GM12878 (cell line): ENCODE measurements around the gene INHBE. TPM values are rescaled to one million over a fixed set of nuclear protein-coding genes. Genes with fewer than 3 reads are reported as not detected.

ENCODE experiments used
- CHD1 ChIP-seq: IDR thresholded peaks from 2 replicates; pipeline ENCODE4 v1.6.1; 2012; ENCODE audit warnings: low read depth, low read length, improper control_type of control experiment
- ELK1 ChIP-seq: IDR thresholded peaks from 2 replicates; pipeline ENCODE4 v1.6.1; 2012; ENCODE audit warnings: low read depth, low read length, improper control_type of control experiment
- EZH2 ChIP-seq: IDR thresholded peaks from 2 replicates; pipeline ENCODE4 v1.6.1; 2012; ENCODE audit warnings: low read depth, mild to moderate bottlenecking, control low read depth, inconsistent platforms, low read length, borderline replicate concordance; ENCODE audit not compliant: control insufficient read depth
- FOXM1 ChIP-seq: IDR thresholded peaks from 2 replicates; pipeline ENCODE4 v1.6.1; 2012; ENCODE audit warnings: low read depth, mild to moderate bottlenecking, inconsistent platforms, low read length, moderate library complexity
- GABPA ChIP-seq: IDR thresholded peaks from 2 replicates; pipeline ENCODE4 v1.6.1; 2014; ENCODE audit warnings: antibody characterized with exemption, low read depth, mild to moderate bottlenecking, inconsistent platforms
- IRF5 ChIP-seq: fragments of 450-650 bp; IDR thresholded peaks from 2 replicates; pipeline ENCODE4 v1.6.1; 2017; ENCODE audit warnings: borderline replicate concordance
- JUND ChIP-seq: IDR thresholded peaks from 2 replicates; pipeline ENCODE4 v1.6.1; 2012; ENCODE audit warnings: low read depth, mild to moderate bottlenecking, low read length, improper control_type of control experiment, moderate library complexity
- KLF5 ChIP-seq: fragments of 450-650 bp; IDR thresholded peaks from 2 replicates; pipeline ENCODE4 v1.6.1; 2014; ENCODE audit warnings: mild to moderate bottlenecking; ENCODE audit not compliant: partially characterized antibody
- MEF2B ChIP-seq: fragments of 450-650 bp; IDR thresholded peaks from 2 replicates; pipeline ENCODE4 v1.6.1; 2018; ENCODE audit warnings: mild to moderate bottlenecking, moderate library complexity; ENCODE audit not compliant: partially characterized antibody, poor library complexity, severe bottlenecking
- NKRF ChIP-seq: fragments of 450-650 bp; conservative IDR thresholded peaks from 2 replicates; pipeline ENCODE4 v1.6.1; 2017; ENCODE audit warnings: mild to moderate bottlenecking, moderate library complexity
- NRF1 ChIP-seq: conservative IDR thresholded peaks from 2 replicates; pipeline ENCODE4 v1.6.1; 2011; ENCODE audit warnings: mild to moderate bottlenecking, low read depth, low read length, improper control_type of control experiment
- RAD51 ChIP-seq: fragments of 450-650 bp; IDR thresholded peaks from 2 replicates; pipeline ENCODE4 v1.6.1; 2016; ENCODE audit warnings: moderate library complexity, mild to moderate bottlenecking, inconsistent platforms
- RB1 ChIP-seq: fragments of 450-650 bp; formaldehyde crosslinking; IDR thresholded peaks from 2 replicates; pipeline ENCODE4 v1.6.1; 2017; ENCODE audit warnings: mild to moderate bottlenecking, borderline replicate concordance
- SIN3A ChIP-seq: IDR thresholded peaks from 2 replicates; pipeline ENCODE4 v1.6.1; 2012; ENCODE audit warnings: low read depth, low read length, improper control_type of control experiment
- SIX5 ChIP-seq: IDR thresholded peaks from 2 replicates; pipeline ENCODE4 v1.6.1; 2011; ENCODE audit warnings: mild to moderate bottlenecking, low read depth, low read length, moderate library complexity; ENCODE audit not compliant: severe bottlenecking
- TCF3 ChIP-seq: IDR thresholded peaks from 2 replicates; pipeline ENCODE4 v1.6.1; 2012; ENCODE audit warnings: low read depth, mild to moderate bottlenecking, low read length, borderline replicate concordance; ENCODE audit not compliant: insufficient read depth
- WRNIP1 ChIP-seq: IDR thresholded peaks from 2 replicates; pipeline ENCODE4 v1.6.1; 2011; ENCODE audit warnings: low read depth, low read length, improper control_type of control experiment, borderline replicate concordance
- polyA plus RNA-seq, 11 experiments: library from polyadenylated mRNA; depleted of rRNA in 4 of 11; unstranded in 6 of 11; stranded (reverse) in 5 of 11; fragments of >200 nt; fragmentation: Nextera tagmentation in 4 of 11; fragmentation: Illumina TruSeq in 1 of 11; extraction: Ambion mirVana in 4 of 11; extraction: Trizol in 1 of 11; gene quantifications; 1 replicate in 1 of 11; 2 replicates in 10 of 11; pipeline versions ENCODE4 v1.2.1 to v1.2.3, GENCODE V29; 2011 to 2016; ENCODE audit warnings: inconsistent platforms in 2 of 11, missing spikeins in 2 of 11, low read depth in 1 of 11
- total RNA-seq, 4 experiments: library from RNA; depleted of rRNA in 3 of 4; stranded (reverse); fragments of >200 nt in 3 of 4; fragmentation: Illumina TruSeq in 1 of 4; extraction: Trizol in 1 of 4; gene quantifications; 2 replicates each; pipeline versions ENCODE4 v1.2.1 to v1.2.3, GENCODE V29; 2013 to 2021
- TF ChIP-seq, protein P1 (sequence below): fragments of 450-650 bp; IDR thresholded peaks from 2 replicates; pipeline ENCODE4 v1.6.1; 2016; ENCODE audit warnings: mild to moderate bottlenecking, moderate library complexity, borderline replicate concordance

Gene INHBE
- total and polyA plus RNA-seq, 10 of the 15 experiments (the other 5 are each of a cell fraction or from before 2014, with no cell fraction given) = 0.09 to 2.5 (median 0.37) TPM

DNA sequence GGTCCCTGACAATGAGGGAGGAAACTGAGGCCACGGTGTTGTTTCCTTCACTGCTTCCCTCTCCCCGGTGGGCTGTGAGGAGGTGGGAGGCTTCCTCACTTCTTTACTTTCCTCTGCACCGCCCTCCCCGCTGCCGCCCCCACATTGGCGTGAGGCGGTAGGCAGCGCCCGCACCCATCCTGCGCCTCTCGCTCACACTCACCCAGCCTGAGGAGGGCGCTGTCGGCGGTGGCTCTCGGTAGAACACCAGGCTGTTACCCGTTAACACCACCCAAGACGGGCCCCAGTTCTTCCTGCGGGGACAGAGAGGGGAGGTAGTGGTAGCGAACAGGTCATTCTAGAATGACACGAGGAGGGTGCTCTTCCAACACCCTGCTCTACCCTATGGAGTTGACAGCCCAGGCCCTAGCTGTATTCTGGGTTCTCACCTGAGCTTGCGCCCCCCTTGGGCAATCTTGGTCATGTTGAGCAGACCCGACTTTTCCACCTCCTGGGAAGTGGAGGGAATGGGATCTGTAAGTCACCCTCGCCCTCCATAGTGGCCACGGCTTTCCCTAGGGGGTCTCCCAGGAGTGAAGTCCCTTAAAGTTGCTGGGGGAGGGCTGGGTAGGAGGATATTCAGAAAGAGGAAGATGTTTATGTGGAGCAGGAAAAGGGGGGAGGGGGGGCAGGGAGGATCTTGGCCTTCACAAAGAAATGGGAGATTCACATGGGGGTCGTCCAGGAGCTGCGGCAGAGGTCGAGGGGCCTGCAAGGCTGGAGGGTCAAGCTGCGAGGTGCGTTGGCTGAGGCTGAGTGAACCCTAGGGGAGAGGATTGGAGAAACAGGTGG, 21.3 kb downstream of the INHBE start (continued):
- TF ChIP-seq NKRF = peak; percentile 7; the same call in 1 of the 2 replicates
- TF ChIP-seq SIX5 = no peak
- no peak for TF ChIP-seq JUND
- no peak for TF ChIP-seq GABPA
- TF ChIP-seq FOXM1 = peak; percentile 71; the same call in 1 of the 2 replicates
- TF ChIP-seq, protein P1, sequence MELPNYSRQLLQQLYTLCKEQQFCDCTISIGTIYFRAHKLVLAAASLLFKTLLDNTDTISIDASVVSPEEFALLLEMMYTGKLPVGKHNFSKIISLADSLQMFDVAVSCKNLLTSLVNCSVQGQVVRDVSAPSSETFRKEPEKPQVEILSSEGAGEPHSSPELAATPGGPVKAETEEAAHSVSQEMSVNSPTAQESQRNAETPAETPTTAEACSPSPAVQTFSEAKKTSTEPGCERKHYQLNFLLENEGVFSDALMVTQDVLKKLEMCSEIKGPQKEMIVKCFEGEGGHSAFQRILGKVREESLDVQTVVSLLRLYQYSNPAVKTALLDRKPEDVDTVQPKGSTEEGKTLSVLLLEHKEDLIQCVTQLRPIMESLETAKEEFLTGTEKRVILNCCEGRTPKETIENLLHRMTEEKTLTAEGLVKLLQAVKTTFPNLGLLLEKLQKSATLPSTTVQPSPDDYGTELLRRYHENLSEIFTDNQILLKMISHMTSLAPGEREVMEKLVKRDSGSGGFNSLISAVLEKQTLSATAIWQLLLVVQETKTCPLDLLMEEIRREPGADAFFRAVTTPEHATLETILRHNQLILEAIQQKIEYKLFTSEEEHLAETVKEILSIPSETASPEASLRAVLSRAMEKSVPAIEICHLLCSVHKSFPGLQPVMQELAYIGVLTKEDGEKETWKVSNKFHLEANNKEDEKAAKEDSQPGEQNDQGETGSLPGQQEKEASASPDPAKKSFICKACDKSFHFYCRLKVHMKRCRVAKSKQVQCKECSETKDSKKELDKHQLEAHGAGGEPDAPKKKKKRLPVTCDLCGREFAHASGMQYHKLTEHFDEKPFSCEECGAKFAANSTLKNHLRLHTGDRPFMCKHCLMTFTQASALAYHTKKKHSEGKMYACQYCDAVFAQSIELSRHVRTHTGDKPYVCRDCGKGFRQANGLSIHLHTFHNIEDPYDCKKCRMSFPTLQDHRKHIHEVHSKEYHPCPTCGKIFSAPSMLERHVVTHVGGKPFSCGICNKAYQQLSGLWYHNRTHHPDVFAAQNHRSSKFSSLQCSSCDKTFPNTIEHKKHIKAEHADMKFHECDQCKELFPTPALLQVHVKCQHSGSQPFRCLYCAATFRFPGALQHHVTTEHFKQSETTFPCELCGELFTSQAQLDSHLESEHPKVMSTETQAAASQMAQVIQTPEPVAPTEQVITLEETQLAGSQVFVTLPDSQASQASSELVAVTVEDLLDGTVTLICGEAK = no peak; the same call in 1 of the 2 replicates
- TF ChIP-seq RB1 = peak; percentile 52; the same call in 1 of the 2 replicates
- TF ChIP-seq IRF5 = no peak
- TF ChIP-seq KLF5 = no peak
- no peak for TF ChIP-seq ELK1
- no peak for TF ChIP-seq TCF3
- TF ChIP-seq SIN3A = no peak; the same call in 1 of the 2 replicates
- TF ChIP-seq RAD51 = no peak
- TF ChIP-seq MEF2B = no peak
- TF ChIP-seq NRF1 = no peak
- TF ChIP-seq CHD1 = no peak
- TF ChIP-seq EZH2 = no peak
- TF ChIP-seq WRNIP1 = no peak
